H1 (cell line): Measurements from ENCODE around the gene CP. TPM values are rescaled to one million over a fixed set of nuclear protein-coding genes. Genes with fewer than 3 reads are reported as not detected.
A peak's percentile ranks its signal among the peaks of the same experiment; 100 is the strongest.

Experiments used
- CTCF ChIA-PET: fragments of 300-600 bp; sonication (Branson Sonifier 250); formaldehyde crosslinking; loops from one replicate; lab custom pipeline; 2021; ENCODE audit not compliant: partially characterized antibody; lab: Charles Lee
- POLR2A ChIA-PET: fragments of 300-600 bp; sonication (Branson Sonifier 250); formaldehyde crosslinking; loops from one replicate; lab custom pipeline; 2021; ENCODE audit warnings: inconsistent platforms; ENCODE audit not compliant: partially characterized antibody; lab: Charles Lee
- DNase-seq, 2 experiments: peaks; one replicate each; pipeline versions ENCODE4 v3.0.0 to v3.0.0-alpha.2; 2010 to 2022; ENCODE audit warnings: low spot score in 2 of 2, low read depth in 1 of 2, mixed read lengths in 1 of 2
- FAIRE-seq: peaks from 2 replicates; lab custom pipeline; 2011; peaks lifted over from hg19 to GRCh38; lab: Jason Lieb, UNC
- H2AFZ ChIP-seq: 2 replicates; pipeline ENCODE4 v1.8.1; 2012; ENCODE audit warnings: low read length, inconsistent platforms
- H2AK5ac ChIP-seq: 2 replicates; pipeline ENCODE4 v1.6.1; 2013; ENCODE audit warnings: low read depth, low read length
- H2BK120ac ChIP-seq: replicated peaks from 2 replicates; pipeline ENCODE3; 2013; ENCODE audit warnings: low read depth, low read length, inconsistent platforms
- H2BK12ac ChIP-seq: 2 replicates; pipeline ENCODE4 v1.6.1; 2013; ENCODE audit warnings: low read depth, low read length
- H2BK15ac ChIP-seq: 2 replicates; pipeline ENCODE4 v1.6.1; 2013; ENCODE audit warnings: low read length
- H2BK20ac ChIP-seq: 2 replicates; pipeline ENCODE4 v1.6.1; 2013; ENCODE audit warnings: low read length
- H2BK5ac ChIP-seq: 2 replicates; pipeline ENCODE4 v1.6.1; 2013; ENCODE audit warnings: low read depth, low read length
- H3K14ac ChIP-seq: 2 replicates; pipeline ENCODE4 v1.6.1; 2013; ENCODE audit warnings: inconsistent platforms; ENCODE audit not compliant: insufficient read length
- H3K18ac ChIP-seq: 2 replicates; pipeline ENCODE4 v1.6.1; 2013; ENCODE audit warnings: low read length; ENCODE audit errors: extremely low read depth
- H3K23ac ChIP-seq: 2 replicates; pipeline ENCODE4 v1.6.1; 2013; ENCODE audit warnings: inconsistent platforms; ENCODE audit not compliant: insufficient read length
- H3K23me2 ChIP-seq: 2 replicates; pipeline ENCODE4 v1.6.1; 2013; ENCODE audit warnings: low read depth, low read length
- H3K27ac ChIP-seq: 2 replicates; pipeline ENCODE4 v1.6.1; 2011; ENCODE audit warnings: low read depth, low read length, inconsistent platforms
- H3K27me3 ChIP-seq, 4 experiments: replicated peaks in 1 of 4; 1 replicate in 1 of 4; 2 replicates in 3 of 4; pipeline versions ENCODE4 v1.6.1 to v1.8.1; 2011 to 2013; ENCODE audit warnings: low read length in 3 of 4, mild to moderate bottlenecking in 3 of 4, inconsistent platforms in 2 of 4, mixed read lengths in 2 of 4, moderate library complexity in 1 of 4; ENCODE audit not compliant: control insufficient read depth in 3 of 4, insufficient read depth in 3 of 4; ENCODE audit errors: extremely low read depth in 1 of 4
- H3K36me3 ChIP-seq, 4 experiments: 2 replicates each; pipeline versions ENCODE4 v1.6.1 to v1.8.1; 2011 to 2013; ENCODE audit warnings: mild to moderate bottlenecking in 4 of 4, low read length in 3 of 4, moderate library complexity in 2 of 4, control low read depth in 1 of 4, inconsistent platforms in 1 of 4; ENCODE audit not compliant: insufficient read depth in 4 of 4, control insufficient read depth in 2 of 4
- H3K4ac ChIP-seq: replicated peaks from 2 replicates; pipeline ENCODE3; 2013; ENCODE audit warnings: low read length, low read depth, mixed read lengths, inconsistent platforms; ENCODE audit not compliant: insufficient read length
- H3K4me1 ChIP-seq, 4 experiments: replicated peaks in 1 of 4; 1 replicate in 1 of 4; 2 replicates in 3 of 4; pipeline versions ENCODE4 v1.6.1 to v1.8.1; 2011 to 2013; ENCODE audit warnings: low read length in 3 of 4, inconsistent platforms in 2 of 4, mixed read lengths in 1 of 4; ENCODE audit not compliant: insufficient read depth in 4 of 4, control insufficient read depth in 3 of 4
- H3K4me2 ChIP-seq, 2 experiments: 2 replicates each; pipeline versions ENCODE4 v1.6.1 to v1.8.1; 2011 to 2013; ENCODE audit warnings: low read depth in 2 of 2, low read length in 2 of 2, control low read depth in 1 of 2, inconsistent platforms in 1 of 2, mild to moderate bottlenecking in 1 of 2; ENCODE audit not compliant: insufficient read depth in 1 of 2
- H3K4me3 ChIP-seq, 4 experiments: fragments of 200-600, 300-600 bp in 1 of 4; sonication (generic), shearing (Covaris generic), sonication (Bioruptor Twin) in 1 of 4; 2 replicates each; pipeline versions ENCODE4 v1.5.1 to v1.8.1; 2011 to 2016; ENCODE audit warnings: low read length in 4 of 4, low read depth in 3 of 4, control low read depth in 2 of 4, inconsistent platforms in 2 of 4, mild to moderate bottlenecking in 2 of 4, mixed read lengths in 1 of 4, moderate library complexity in 1 of 4; ENCODE audit not compliant: insufficient read depth in 2 of 4; ENCODE audit errors: extremely low read depth in 1 of 4
- H3K56ac ChIP-seq: replicated peaks from 2 replicates; pipeline ENCODE3; 2013; ENCODE audit warnings: low read depth, mild to moderate bottlenecking, mixed read lengths, low read length, inconsistent platforms; ENCODE audit not compliant: insufficient read length
- H3K79me1 ChIP-seq: 2 replicates; pipeline ENCODE4 v1.6.1; 2013; ENCODE audit warnings: low read depth, low read length, control low read depth
- H3K79me2 ChIP-seq, 2 experiments: 2 replicates each; pipeline versions ENCODE4 v1.6.1 to v1.8.1; 2012 to 2013; ENCODE audit warnings: low read length in 2 of 2, mild to moderate bottlenecking in 2 of 2, inconsistent platforms in 1 of 2; ENCODE audit not compliant: insufficient read depth in 2 of 2, control insufficient read depth in 1 of 2
- H3K9ac ChIP-seq, 4 experiments: replicated peaks in 1 of 4; 1 replicate in 1 of 4; 2 replicates in 3 of 4; pipeline versions ENCODE4 v1.6.1 to v1.8.1; 2011 to 2013; ENCODE audit warnings: low read depth in 3 of 4, low read length in 3 of 4, control low read depth in 2 of 4, mild to moderate bottlenecking in 2 of 4, moderate library complexity in 2 of 4, inconsistent platforms in 1 of 4; ENCODE audit errors: extremely low read depth in 1 of 4
- H3K9me3 ChIP-seq, 2 experiments: 2 replicates each; pipeline versions ENCODE4 v1.6.1 to v1.8.1; 2012 to 2013; ENCODE audit warnings: mild to moderate bottlenecking in 2 of 2, moderate library complexity in 2 of 2, control low read depth in 1 of 2, inconsistent platforms in 1 of 2, low read depth in 1 of 2, low read length in 1 of 2, mixed read lengths in 1 of 2; ENCODE audit not compliant: insufficient read depth in 2 of 2
- H4K20me1 ChIP-seq, 2 experiments: replicated peaks in 1 of 2; 2 replicates each; pipeline versions ENCODE3 to v1.8.1; 2011 to 2013; ENCODE audit warnings: inconsistent platforms in 2 of 2, low read length in 2 of 2, mild to moderate bottlenecking in 1 of 2; ENCODE audit not compliant: insufficient read depth in 2 of 2, control insufficient read depth in 1 of 2
- H4K5ac ChIP-seq: 2 replicates; pipeline ENCODE4 v1.6.1; 2013; ENCODE audit warnings: low read length, low read depth, mixed read lengths, inconsistent platforms; ENCODE audit not compliant: insufficient read length
- H4K8ac ChIP-seq: 2 replicates; pipeline ENCODE4 v1.8.0; 2013; ENCODE audit warnings: mild to moderate bottlenecking, moderate library complexity, low read length, inconsistent platforms; ENCODE audit not compliant: insufficient read depth; ENCODE audit errors: extremely low read depth
- H4K91ac ChIP-seq: replicated peaks from 2 replicates; pipeline ENCODE3; 2013; ENCODE audit warnings: low read length, mixed read lengths, inconsistent platforms; ENCODE audit not compliant: insufficient read length
- BRCA1 ChIP-seq: IDR thresholded peaks from 2 replicates; pipeline ENCODE4 v1.6.1; 2012; ENCODE audit warnings: low read depth, low read length, improper control_type of control experiment
- EGR1 ChIP-seq: IDR thresholded peaks from 2 replicates; pipeline ENCODE4 v1.6.1; 2011; ENCODE audit warnings: low read depth, low read length, borderline replicate concordance
- EZH2 ChIP-seq: fragments of 200-600 bp; sonication (generic); IDR thresholded peaks from 2 replicates; pipeline ENCODE4 v1.7.1; 2012; ENCODE audit warnings: low read depth, mild to moderate bottlenecking, moderate library complexity, low read length, inconsistent platforms; ENCODE audit not compliant: severe bottlenecking
- GTF2F1 ChIP-seq: IDR thresholded peaks from 2 replicates; pipeline ENCODE4 v1.6.1; 2012; ENCODE audit warnings: low read depth, low read length, improper control_type of control experiment, borderline replicate concordance
- HDAC2 ChIP-seq, 2 experiments: fragments of 300-600 bp in 1 of 2; sonication (generic) in 1 of 2; IDR thresholded peaks; 2 replicates each; pipeline ENCODE4 v1.6.1; 2011 to 2012; ENCODE audit warnings: low read depth in 2 of 2, low read length in 2 of 2, mild to moderate bottlenecking in 2 of 2, moderate library complexity in 2 of 2, borderline replicate concordance in 1 of 2, inconsistent platforms in 1 of 2
- JUND ChIP-seq: IDR thresholded peaks from 2 replicates; pipeline ENCODE4 v1.6.1; 2011; ENCODE audit warnings: mild to moderate bottlenecking, improper control_type of control experiment, low read length
- NANOG ChIP-seq: IDR thresholded peaks from 2 replicates; pipeline ENCODE4 v1.6.1; 2011; ENCODE audit warnings: low read length, low read depth, mild to moderate bottlenecking, inconsistent platforms; ENCODE audit not compliant: insufficient read depth, poor library complexity, severe bottlenecking
- PHF8 ChIP-seq: fragments of 200-600 bp; sonication (generic); conservative IDR thresholded peaks from 2 replicates; pipeline ENCODE4 v1.7.1; 2012; ENCODE audit warnings: low read depth, mild to moderate bottlenecking, inconsistent platforms, low read length, moderate library complexity
- RNF2 ChIP-seq: fragments of 200-900, 300-1000 bp; sonication (generic); IDR thresholded peaks from 2 replicates; pipeline ENCODE4 v1.7.1; 2016; ENCODE audit warnings: borderline replicate concordance, low read depth, mild to moderate bottlenecking, antibody characterized with exemption, low read length; ENCODE audit not compliant: poor library complexity, severe bottlenecking; ENCODE audit errors: missing control alignments
- SP2 ChIP-seq: IDR thresholded peaks from 2 replicates; pipeline ENCODE4 v1.6.1; 2012; ENCODE audit warnings: mild to moderate bottlenecking, low read length, inconsistent platforms
- TCF12 ChIP-seq: IDR thresholded peaks from 2 replicates; pipeline ENCODE4 v1.6.1; 2011; ENCODE audit warnings: low read depth, mild to moderate bottlenecking, low read length
- YY1 ChIP-seq: IDR thresholded peaks from 2 replicates; pipeline ENCODE4 v1.6.1; 2011; ENCODE audit warnings: low read depth, mild to moderate bottlenecking, low read length
- WGBS, 2 experiments: shearing (Covaris generic) in 1 of 2; methylation state at CpG; one replicate each; pipeline versions ENCODE4 v1.1.6 to v1.1.7; 2013 to 2015; ENCODE audit warnings: low lambda C conversion rate in 2 of 2, mixed read lengths in 2 of 2, inconsistent platforms in 1 of 2, low coverage in 1 of 2, missing lambda C conversion rate in 1 of 2; ENCODE audit not compliant: insufficient replicate concordance in 2 of 2, insufficient coverage in 1 of 2, insufficient read length in 1 of 2; ENCODE audit errors: extremely low coverage in 1 of 2, missing lambda C conversion rate in 1 of 2; 5-methylcytosine and 5-hydroxymethylcytosine counted together
- polyA plus RNA-seq, 7 experiments: library from polyadenylated mRNA; depleted of rRNA in 3 of 7; stranded (reverse) in 5 of 7; unstranded in 2 of 7; fragments of >200 nt in 5 of 7; fragments of 200-250 nt in 2 of 7; gene quantifications; 1 replicate in 5 of 7; 2 replicates in 1 of 7; 4 replicates in 1 of 7; pipeline versions ENCODE4 v1.2.1 to v1.2.3, GENCODE V29; 2011 to 2013; ENCODE audit warnings: missing spikeins in 2 of 7, mixed read lengths in 2 of 7
- total RNA-seq: library from RNA; stranded (reverse); fragmentation: NEBNext Ultra II Directional; extraction: Animal tissue kit (Norgen Biotek cat#: 25700); gene quantifications from 2 replicates; pipeline ENCODE4 v1.2.1, GENCODE V29; 2021

The CP gene
- total and polyA plus RNA-seq, 2 of the 8 experiments (the other 6 are each of a cell fraction or from before 2014, with no cell fraction given) = 0.32 to 2.6 TPM

DNA sequence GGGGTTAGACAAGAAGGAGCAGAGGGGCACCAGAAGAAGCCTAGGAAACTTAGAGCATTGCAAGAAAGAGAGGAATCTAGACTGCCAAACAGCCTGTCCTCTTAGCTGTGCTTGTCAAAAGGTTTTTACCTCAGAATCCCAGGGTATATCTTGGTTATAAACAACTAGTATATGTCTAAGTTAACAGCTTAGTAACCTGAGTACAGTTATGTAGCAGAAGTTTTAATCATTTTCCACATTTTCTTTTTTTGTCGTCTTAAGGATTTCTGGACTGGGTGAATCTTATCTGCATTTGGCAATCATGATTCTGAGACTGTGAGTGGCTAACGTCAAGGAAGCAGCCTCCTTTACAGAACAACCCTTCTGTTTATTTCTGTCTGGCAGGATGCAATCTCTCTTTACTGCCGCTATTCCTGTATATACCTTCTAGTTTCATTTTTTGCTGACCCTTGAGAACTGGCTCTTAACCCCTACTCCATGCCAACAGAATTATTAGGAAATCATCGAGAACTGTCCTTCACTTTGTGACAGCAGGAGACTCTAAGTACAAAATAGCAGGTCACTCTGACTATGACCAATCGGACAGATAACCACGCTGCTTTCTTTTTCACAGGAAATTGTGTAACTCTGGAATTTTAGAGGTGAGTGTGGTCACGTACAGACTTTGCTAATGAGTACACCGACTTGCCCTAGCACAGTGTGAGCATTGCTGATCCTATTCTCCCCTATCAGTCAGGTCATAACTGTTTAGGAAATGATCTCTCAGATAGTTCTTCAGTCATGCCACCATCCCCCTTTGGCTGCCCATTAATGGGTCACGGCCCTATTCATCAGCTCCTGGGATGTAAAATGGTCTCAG is 3.3 kb upstream of the CP start:
- CTCF ChIA-PET = no interaction called here
- TF ChIP-seq GTF2F1 = no peak
- TF ChIP-seq NANOG = no peak
- no peak for TF ChIP-seq JUND
- TF ChIP-seq EGR1 = no peak
- no peak for TF ChIP-seq EZH2
- TF ChIP-seq YY1 = no peak
- TF ChIP-seq RNF2 = no peak
- TF ChIP-seq PHF8 = no peak
- TF ChIP-seq SP2 = no peak
- TF ChIP-seq BRCA1 = no peak
- TF ChIP-seq HDAC2 (IDR thresholded peaks at IDR 0.05; ENCODE audit: borderline replicate concordance in 1 of 2, low read depth in 2 of 2, low read length in 2 of 2) = no peak
- TF ChIP-seq TCF12 = no peak

More for the DNA sequence above, 3.3 kb upstream of the CP start:
- no peak overlapping the region for H2AK5ac ChIP-seq
- no peaks in the 10 kb centered on the region for H4K20me1 ChIP-seq
- H3K23me2 ChIP-seq = no peaks in the 10 kb centered on the region
- WGBS, 2 experiments = 87% methylated on average over 9 of the region's 9 CpGs; no CpG with 5 or more reads in 1 of the 2 experiments
- no peak overlapping the region for H3K9ac ChIP-seq
- H2BK20ac ChIP-seq = peak overlapping the region; percentile 91; the same call in 1 of the 2 replicates
- H3K14ac ChIP-seq = no peak overlapping the region
- no peak overlapping the region for H3K27ac ChIP-seq
- no peak overlapping the region for H3K4me2 ChIP-seq
- no peak overlapping the region for H3K56ac ChIP-seq
- peak overlapping the region; percentile 56; the same call in 1 of the 2 replicates for H2BK12ac ChIP-seq
- H2BK5ac ChIP-seq = no peak overlapping the region
- no peak overlapping the region for H4K5ac ChIP-seq
- H3K79me1 ChIP-seq = no peaks in the 10 kb centered on the region
- H3K79me2 ChIP-seq = no peaks in the 10 kb centered on the region
- H3K27me3 ChIP-seq = no peaks in the 10 kb centered on the region
- H4K91ac ChIP-seq = no peak overlapping the region
- peak overlapping the region; percentile 17; the same call in 1 of the 2 replicates for H2AFZ ChIP-seq
- H3K4me1 ChIP-seq = peaks cover 0 to 4% (median 0%) of the 10 kb centered on the region in 4 experiments; a peak in 3 of 7 replicates
- no peaks in the 10 kb centered on the region for H3K36me3 ChIP-seq
- no peak overlapping the region for H3K18ac ChIP-seq
- H2BK120ac ChIP-seq = peak overlapping the region; percentile 6
- no peak overlapping the region for H4K8ac ChIP-seq
- FAIRE-seq (no peak), DNase-seq (no peak)
- no peak overlapping the region for H3K23ac ChIP-seq
- H2BK15ac ChIP-seq = no peak overlapping the region
- H3K4me3 ChIP-seq = no peak overlapping the region
- no peak overlapping the region for H3K4ac ChIP-seq
- H3K9me3 ChIP-seq = no peaks in the 10 kb centered on the region
- POLR2A ChIA-PET = no interaction called here
